IMR-90 (cell line): ENCODE measurements around the gene RAB12. TPM values are rescaled to one million over a fixed set of nuclear protein-coding genes. Genes with fewer than 3 reads are reported as not detected.

ENCODE experiments used
- ATAC-seq: fragments of 200-7000 bp; cut with Tn5 transposase; 2 replicates; pipeline ENCODE4 v1.9.1; 2020; ENCODE audit warnings: low read depth, mild to moderate bottlenecking, moderate library complexity
- BruUV-seq: library from RNA; stranded (reverse); fragments of 400-500 nt; replicated peaks from 2 replicates; lab custom pipeline; 2021; lab: Mats Ljungman, UMichigan
- CTCF ChIA-PET: fragments of 300-600 bp; formaldehyde crosslinking; extraction: SDS; loops from one replicate; lab custom pipeline; 2021; ENCODE audit warnings: antibody characterized with exemption; lab: Yijun Ruan, JAX
- POLR2A ChIA-PET: fragments of 300-600 bp; sonication (Branson Sonifier 250); formaldehyde crosslinking; loops from one replicate; lab custom pipeline; 2022; ENCODE audit warnings: antibody characterized with exemption; ENCODE audit not compliant: unreplicated experiment; lab: Charles Lee
- DNase-seq: peaks from one replicate; pipeline ENCODE4 v3.0.0; 2013
- H2AFZ ChIP-seq: replicated peaks from 2 replicates; pipeline ENCODE3; 2013; ENCODE audit warnings: low read length, mild to moderate bottlenecking; ENCODE audit not compliant: poor library complexity
- H2AK5ac ChIP-seq: 2 replicates; pipeline ENCODE4 v1.6.1; 2013; ENCODE audit warnings: low read depth, low read length, inconsistent platforms
- H2AK9ac ChIP-seq: replicated peaks from 2 replicates; pipeline ENCODE3; 2013; ENCODE audit warnings: mild to moderate bottlenecking, low read depth, low read length, moderate library complexity; ENCODE audit not compliant: poor library complexity
- H2BK120ac ChIP-seq: 2 replicates; pipeline ENCODE4 v1.6.1; 2013; ENCODE audit warnings: low read depth, low read length, inconsistent platforms
- H2BK15ac ChIP-seq: 3 replicates; pipeline ENCODE4 v1.6.1; 2013; ENCODE audit warnings: low read depth, low read length, inconsistent platforms
- H2BK20ac ChIP-seq: 2 replicates; pipeline ENCODE4 v1.6.1; 2013; ENCODE audit warnings: low read depth, mild to moderate bottlenecking, inconsistent platforms, low read length, moderate library complexity
- H2BK5ac ChIP-seq: 2 replicates; pipeline ENCODE4 v1.6.1; 2013; ENCODE audit warnings: mild to moderate bottlenecking, low read depth, low read length, inconsistent platforms; ENCODE audit not compliant: poor library complexity, severe bottlenecking
- H3K14ac ChIP-seq: replicated peaks from 2 replicates; pipeline ENCODE4 v1.6.1; 2013; ENCODE audit warnings: low read depth, low read length, inconsistent platforms
- H3K18ac ChIP-seq: 2 replicates; pipeline ENCODE4 v1.6.1; 2013; ENCODE audit warnings: low read depth, low read length, control low read depth
- H3K23ac ChIP-seq: 2 replicates; pipeline ENCODE4 v1.6.1; 2013; ENCODE audit warnings: low read depth, low read length, inconsistent platforms
- H3K27ac ChIP-seq: 2 replicates; pipeline ENCODE4 v1.5.1; 2013; ENCODE audit warnings: mild to moderate bottlenecking, control low read depth, low read length; ENCODE audit not compliant: insufficient read depth
- H3K27me3 ChIP-seq: 2 replicates; pipeline ENCODE4 v1.6.1; 2013; ENCODE audit warnings: low read length; ENCODE audit not compliant: control insufficient read depth, insufficient read depth
- H3K36me3 ChIP-seq: 2 replicates; pipeline ENCODE4 v1.6.1; 2013; ENCODE audit warnings: low read length, mixed read lengths; ENCODE audit not compliant: control insufficient read depth, insufficient read depth
- H3K4ac ChIP-seq: 2 replicates; pipeline ENCODE4 v1.6.1; 2013; ENCODE audit warnings: low read depth, low read length, inconsistent platforms
- H3K4me1 ChIP-seq: 2 replicates; pipeline ENCODE4 v1.6.1; 2013; ENCODE audit warnings: low read length, mixed read lengths; ENCODE audit not compliant: control insufficient read depth, insufficient read depth
- H3K4me2 ChIP-seq: 2 replicates; pipeline ENCODE4 v1.6.1; 2013; ENCODE audit warnings: low read depth, mild to moderate bottlenecking, control low read depth, low read length, moderate library complexity
- H3K4me3 ChIP-seq: 2 replicates; pipeline ENCODE4 v1.5.1; 2013; ENCODE audit warnings: low read depth, mild to moderate bottlenecking, control low read depth, low read length, moderate library complexity; ENCODE audit not compliant: insufficient read depth
- H3K56ac ChIP-seq: 2 replicates; pipeline ENCODE4 v1.6.1; 2013; ENCODE audit warnings: low read length, inconsistent platforms; ENCODE audit not compliant: insufficient read depth; ENCODE audit errors: extremely low read depth
- H3K79me1 ChIP-seq, 2 experiments: 2 replicates each; pipeline ENCODE4 v1.6.1; 2013; ENCODE audit warnings: low read length in 2 of 2, inconsistent platforms in 1 of 2, low read depth in 1 of 2
- H3K9ac ChIP-seq: 2 replicates; pipeline ENCODE4 v1.6.1; 2013; ENCODE audit warnings: low read depth, low read length, control low read depth
- H3K9me1 ChIP-seq: 2 replicates; pipeline ENCODE4 v1.6.1; 2013; ENCODE audit warnings: low read length, inconsistent platforms; ENCODE audit not compliant: insufficient read depth
- H3K9me3 ChIP-seq: 2 replicates; pipeline ENCODE4 v1.6.1; 2013; ENCODE audit warnings: low read length; ENCODE audit not compliant: control insufficient read depth, insufficient read depth
- H4K20me1 ChIP-seq: 2 replicates; pipeline ENCODE4 v1.6.1; 2013; ENCODE audit warnings: low read length, inconsistent platforms; ENCODE audit not compliant: insufficient read depth
- H4K5ac ChIP-seq: 2 replicates; pipeline ENCODE4 v1.6.1; 2013; ENCODE audit warnings: mild to moderate bottlenecking, low read depth, low read length, control low read depth
- H4K8ac ChIP-seq, 2 experiments: 2 replicates each; pipeline ENCODE4 v1.6.1; 2013; ENCODE audit warnings: low read depth in 2 of 2, low read length in 2 of 2, control low read depth in 1 of 2, inconsistent platforms in 1 of 2
- H4K91ac ChIP-seq: 2 replicates; pipeline ENCODE4 v1.6.1; 2013; ENCODE audit warnings: low read depth, low read length, inconsistent platforms; ENCODE audit not compliant: insufficient read depth
- BHLHE40 ChIP-seq: fragments of 150-350 bp; IDR thresholded peaks from 2 replicates; pipeline ENCODE4 v1.6.1; 2016; ENCODE audit warnings: mild to moderate bottlenecking, low read depth, low read length
- CHD1 ChIP-seq: IDR thresholded peaks from 2 replicates; pipeline ENCODE4 v1.6.1; 2012; ENCODE audit warnings: low read depth, low read length, improper control_type of control experiment
- CTCF ChIP-seq: conservative IDR thresholded peaks from 2 replicates; pipeline ENCODE4 v1.5.1; 2012; ENCODE audit warnings: mild to moderate bottlenecking, low read depth, low read length, improper control_type of control experiment
- ELK1 ChIP-seq: fragments of 150-350 bp; IDR thresholded peaks from 2 replicates; pipeline ENCODE4 v1.6.1; 2016; ENCODE audit warnings: low read depth, mild to moderate bottlenecking, low read length, moderate library complexity, borderline replicate concordance
- FOS ChIP-seq: fragments of 150-350 bp; IDR thresholded peaks from 2 replicates; pipeline ENCODE4 v1.6.1; 2016; ENCODE audit warnings: low read depth, low read length
- MAFK ChIP-seq: IDR thresholded peaks from 2 replicates; pipeline ENCODE4 v1.6.1; 2012; ENCODE audit warnings: low read depth, low read length, improper control_type of control experiment
- MAZ ChIP-seq: IDR thresholded peaks from 2 replicates; pipeline ENCODE4 v1.6.1; 2012; ENCODE audit warnings: low read depth, mild to moderate bottlenecking, low read length, improper control_type of control experiment, moderate library complexity, borderline replicate concordance
- RAD21 ChIP-seq: IDR thresholded peaks from 2 replicates; pipeline ENCODE4 v1.6.1; 2012; ENCODE audit warnings: low read length, improper control_type of control experiment
- RCOR1 ChIP-seq: IDR thresholded peaks from 2 replicates; pipeline ENCODE4 v1.6.1; 2012; ENCODE audit warnings: mild to moderate bottlenecking, low read length, improper control_type of control experiment; ENCODE audit not compliant: insufficient replicate concordance
- RFX5 ChIP-seq: IDR thresholded peaks from 2 replicates; pipeline ENCODE4 v1.8.0; 2012; ENCODE audit warnings: low read depth, mild to moderate bottlenecking, low read length, moderate library complexity
- SMC3 ChIP-seq: fragments of 150-350 bp; IDR thresholded peaks from 2 replicates; pipeline ENCODE4 v1.6.1; 2016; ENCODE audit warnings: low read depth, mild to moderate bottlenecking, antibody characterized with exemption, low read length, moderate library complexity
- WGBS, 2 experiments: methylation state at CpG; one replicate each; pipeline versions ENCODE4 v1.1.5 to v1.1.7; 2013; ENCODE audit warnings: missing lambda C conversion rate in 2 of 2; ENCODE audit not compliant: insufficient read length in 1 of 2; ENCODE audit errors: extremely low coverage in 2 of 2; 5-methylcytosine and 5-hydroxymethylcytosine counted together
- dilution Hi-C: fragments of 300-500 bp; cut with HindIII; formaldehyde crosslinking; loops from one replicate; pipeline ENCODE4 v1.14.3; 2018; ENCODE audit warnings: low sequenced_read_pairs; ENCODE audit not compliant: unreplicated experiment
- in situ Hi-C: fragments of 300-500 bp; cut with MboI; formaldehyde crosslinking; loops from 3 replicates; pipeline ENCODE4 v1.14.3; 2019; ENCODE audit warnings: low sequenced_read_pairs, inconsistent platforms, mixed read lengths
- intact Hi-C: fragments of 100-400 bp; cut with micrococcal nuclease; formaldehyde crosslinking; loops from 2 replicates; pipeline ENCODE4 v1.10.0; 2022
- polyA plus RNA-seq, 3 experiments: library from polyadenylated mRNA; depleted of rRNA; stranded (reverse); fragments of >200 nt; gene quantifications; 2 replicates each; pipeline ENCODE4 v1.2.3, GENCODE V29; 2012; ENCODE audit warnings: low replicate concordance in 1 of 3
- total RNA-seq: library from RNA; depleted of rRNA; stranded (reverse); fragments of >200 nt; gene quantifications from 2 replicates; pipeline ENCODE4 v1.2.3, GENCODE V29; 2012

RAB12 gene
- total and polyA plus RNA-seq, 2 of the 4 experiments (the other 2 are of a cell fraction): 14.9 to 19.2 TPM

GRCh38 chr18:8617907-8618306, 8.7 kb downstream of the RAB12 start:
- Histone ChIP-seq H3K9me3 (no peaks in the 10 kb centered on the region), H2BK5ac (no peak overlapping the region), H2BK20ac (no peak overlapping the region), H3K14ac (no peak overlapping the region), H4K91ac (no peak overlapping the region), H3K27ac (no peak overlapping the region), H4K20me1 (peaks cover 73% of the 10 kb centered on the region), H2AFZ (no peak overlapping the region), H3K23ac (no peak overlapping the region), H3K18ac (no peak overlapping the region), H3K4me2 (no peak overlapping the region), H3K9me1 (peaks cover 22% of the 10 kb centered on the region), H3K27me3 (no peaks in the 10 kb centered on the region), H2AK5ac (no peak overlapping the region), H4K5ac (no peak overlapping the region), H3K36me3 (peaks cover 3% of the 10 kb centered on the region), H4K8ac (no peak overlapping the region), H3K79me1 (peaks cover 23 to 80% of the 10 kb centered on the region in 2 experiments), H3K56ac (no peak overlapping the region), H3K4me3 (no peak overlapping the region), H3K9ac (no peak overlapping the region), H3K4me1 (peaks cover 12% of the 10 kb centered on the region), H2AK9ac (no peak overlapping the region), H2BK15ac (no peak overlapping the region), H2BK120ac (no peak overlapping the region), H3K4ac (no peak overlapping the region)
- no CpG with 5 or more reads among the region's 5 CpGs for WGBS, 2 experiments
- intact Hi-C loops (loop anchor here (5.0 kb wide), 1 partner anchor 1041 kb away; no protein-coding TSS in a partner anchor), dilution Hi-C loops (no loop called here), in situ Hi-C loops (no loop called here)
- no peak for DNase-seq
- ATAC-seq: no peak
- BruUV-seq: no TSS peak
- TF ChIP-seq MAFK: no peak
- TF ChIP-seq CHD1: no peak
- TF ChIP-seq SMC3: no peak
- TF ChIP-seq MAZ: no peak
- TF ChIP-seq ELK1: no peak
- no peak for TF ChIP-seq FOS
- no peak for TF ChIP-seq RFX5
- no peak for TF ChIP-seq BHLHE40
- no peak for TF ChIP-seq RCOR1
- no peak for TF ChIP-seq RAD21
- TF ChIP-seq CTCF: no peak
- CTCF ChIA-PET: no interaction called here
- POLR2A ChIA-PET: no interaction called here
